Fibroblast of villous mesenchyme (primary cell): Measurements from ENCODE around the gene HK1. TPM values are rescaled to one million over a fixed set of nuclear protein-coding genes. Genes with fewer than 3 reads are reported as not detected.
A peak's percentile ranks its signal among the peaks of the same experiment; 100 is the strongest.

Experiments
- DNase-seq: peaks from one replicate; pipeline ENCODE4 v3.0.0-alpha.2; 2010; ENCODE audit warnings: low read depth
- H3K4me3 ChIP-seq: 2 replicates; pipeline ENCODE4 v1.5.1; 2011; ENCODE audit warnings: low read depth, mild to moderate bottlenecking, low read length
- total RNA-seq: library from RNA; depleted of rRNA; stranded (reverse); fragments of >200 nt; gene quantifications from 2 replicates; pipeline ENCODE4 v1.2.3, GENCODE V29; 2012
- TF ChIP-seq, protein P1 (sequence below): IDR thresholded peaks from 2 replicates; pipeline ENCODE4 v1.5.1; 2012; ENCODE audit warnings: low read depth, mild to moderate bottlenecking, low read length; ENCODE audit not compliant: insufficient read depth

Gene HK1
- total RNA-seq, 1 donor: 91.1 TPM

GRCh38 chr10:69372126-69372980 is 94.1 kb downstream of the HK1 start:
- TF ChIP-seq, protein P1, sequence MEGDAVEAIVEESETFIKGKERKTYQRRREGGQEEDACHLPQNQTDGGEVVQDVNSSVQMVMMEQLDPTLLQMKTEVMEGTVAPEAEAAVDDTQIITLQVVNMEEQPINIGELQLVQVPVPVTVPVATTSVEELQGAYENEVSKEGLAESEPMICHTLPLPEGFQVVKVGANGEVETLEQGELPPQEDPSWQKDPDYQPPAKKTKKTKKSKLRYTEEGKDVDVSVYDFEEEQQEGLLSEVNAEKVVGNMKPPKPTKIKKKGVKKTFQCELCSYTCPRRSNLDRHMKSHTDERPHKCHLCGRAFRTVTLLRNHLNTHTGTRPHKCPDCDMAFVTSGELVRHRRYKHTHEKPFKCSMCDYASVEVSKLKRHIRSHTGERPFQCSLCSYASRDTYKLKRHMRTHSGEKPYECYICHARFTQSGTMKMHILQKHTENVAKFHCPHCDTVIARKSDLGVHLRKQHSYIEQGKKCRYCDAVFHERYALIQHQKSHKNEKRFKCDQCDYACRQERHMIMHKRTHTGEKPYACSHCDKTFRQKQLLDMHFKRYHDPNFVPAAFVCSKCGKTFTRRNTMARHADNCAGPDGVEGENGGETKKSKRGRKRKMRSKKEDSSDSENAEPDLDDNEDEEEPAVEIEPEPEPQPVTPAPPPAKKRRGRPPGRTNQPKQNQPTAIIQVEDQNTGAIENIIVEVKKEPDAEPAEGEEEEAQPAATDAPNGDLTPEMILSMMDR: no peak
- peak; percentile 56 for DNase-seq

GRCh38 chr10:69374242-69374641 is 95.9 kb downstream of the HK1 start:
- TF ChIP-seq, protein P1: no peak
- no peak for DNase-seq
- H3K4me3 ChIP-seq: no peak overlapping the region

More at GRCh38 chr10:69372126-69372980, 94.1 kb downstream of the HK1 start:
- H3K4me3 ChIP-seq: no peak overlapping the region

DNA sequence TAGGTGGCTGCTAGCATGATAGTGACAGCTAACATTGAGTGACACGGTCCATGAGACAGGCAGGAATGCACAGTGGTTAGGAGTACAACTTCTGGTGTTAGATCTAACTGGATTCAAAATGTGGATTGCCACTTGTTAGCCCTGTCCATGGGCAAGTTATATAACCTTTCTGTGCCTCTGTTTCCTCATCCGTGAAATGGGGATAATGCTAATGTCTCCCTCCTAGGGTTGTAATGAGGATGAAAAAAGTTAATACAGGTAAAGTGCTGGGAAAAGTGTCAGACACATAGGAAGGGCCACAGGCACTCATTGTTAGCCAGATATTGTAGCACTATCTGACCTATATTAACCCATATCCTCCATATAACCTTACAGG is 96.6 kb downstream of the HK1 start:
- DNase-seq: no peak
- H3K4me3 ChIP-seq: no peak overlapping the region
- TF ChIP-seq, protein P1: no peak

- no peak for DNase-seq
- TF ChIP-seq, protein P1: no peak
- no peak overlapping the region for H3K4me3 ChIP-seq
These were observed 97.2 kb downstream of the HK1 start for GRCh38 chr10:69375307-69376151.

DNA sequence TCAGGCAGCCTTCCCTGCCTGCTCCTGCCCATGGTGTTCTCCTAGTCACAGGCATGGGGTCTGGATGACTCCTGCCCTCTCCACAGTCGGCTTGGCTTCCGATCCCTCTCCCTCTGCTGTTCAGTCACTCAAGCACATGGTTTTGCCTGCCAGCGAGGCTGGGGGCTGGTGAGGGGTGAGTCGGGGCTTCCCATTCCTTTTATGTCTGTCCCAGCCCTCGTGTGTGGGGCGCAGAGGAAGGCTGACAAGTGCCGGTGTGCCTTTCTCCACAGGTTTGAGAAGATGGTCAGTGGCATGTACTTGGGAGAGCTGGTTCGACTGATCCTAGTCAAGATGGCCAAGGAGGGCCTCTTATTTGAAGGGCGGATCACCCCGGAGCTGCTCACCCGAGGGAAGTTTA is 98.4 kb downstream of the HK1 start:
- DNase-seq: no peak
- TF ChIP-seq, protein P1: no peak

DNA sequence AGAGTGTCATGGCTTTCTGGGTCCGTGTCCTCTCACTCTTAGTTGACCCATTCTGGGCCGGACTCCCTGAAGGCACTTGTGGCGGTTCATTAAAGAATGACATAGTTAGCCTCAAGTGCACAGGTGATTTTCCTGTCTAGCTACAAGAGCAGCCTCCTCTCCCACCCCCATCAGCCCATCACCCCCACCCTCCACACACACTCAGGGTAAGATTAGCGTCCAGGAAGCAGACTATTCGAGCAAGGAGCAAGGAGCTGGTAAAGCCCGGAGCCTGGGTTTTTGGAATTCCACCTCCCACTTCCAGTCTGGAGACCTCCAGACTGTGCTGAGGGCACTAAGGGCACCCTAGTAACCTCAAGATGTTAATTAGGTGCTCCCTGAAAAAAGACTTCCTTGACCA is 98.9 kb downstream of the HK1 start:
- no peak for DNase-seq
- no peak overlapping the region for H3K4me3 ChIP-seq
- TF ChIP-seq, protein P1: no peak

More for the DNA sequence above, 98.4 kb downstream of the HK1 start:
- H3K4me3 ChIP-seq: no peak overlapping the region
